NCI-H2227 treated with DMSO at 0.1 percent for 48 hours (cell line): ENCODE data around the gene CCDC91.
"Not testable (repeated sequence)": the region's sequence is repeated elsewhere in the genome, so short reads cannot be mapped to it uniquely, and the experiment has no call there.

Experiments
- DNase-seq: peaks from one replicate; lab custom pipeline; 2025; lab: John Stamatoyannopoulos, UW

CCDC91 gene

DNA sequence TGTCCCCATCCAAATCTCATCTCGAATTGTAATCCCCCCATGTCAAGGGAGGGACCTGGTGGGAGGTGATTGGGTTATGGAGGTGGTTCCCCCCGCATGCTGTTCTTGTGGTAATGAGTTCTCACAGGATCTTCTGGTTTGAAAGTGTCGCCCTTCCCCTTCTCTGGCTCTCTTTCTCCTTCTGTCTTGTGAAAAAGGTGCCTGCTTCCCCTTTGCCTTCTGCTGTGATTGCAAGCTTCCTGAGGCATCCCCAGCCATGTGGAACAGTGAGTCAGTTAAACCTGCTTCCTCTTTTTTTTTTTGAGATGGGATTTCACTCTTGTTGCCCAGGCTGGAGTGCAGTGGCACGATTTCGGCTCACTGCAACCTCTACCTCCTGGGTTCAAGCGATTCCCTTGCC is 104.0 kb downstream of the CCDC91 start:
- DNase-seq: no peak

DNA sequence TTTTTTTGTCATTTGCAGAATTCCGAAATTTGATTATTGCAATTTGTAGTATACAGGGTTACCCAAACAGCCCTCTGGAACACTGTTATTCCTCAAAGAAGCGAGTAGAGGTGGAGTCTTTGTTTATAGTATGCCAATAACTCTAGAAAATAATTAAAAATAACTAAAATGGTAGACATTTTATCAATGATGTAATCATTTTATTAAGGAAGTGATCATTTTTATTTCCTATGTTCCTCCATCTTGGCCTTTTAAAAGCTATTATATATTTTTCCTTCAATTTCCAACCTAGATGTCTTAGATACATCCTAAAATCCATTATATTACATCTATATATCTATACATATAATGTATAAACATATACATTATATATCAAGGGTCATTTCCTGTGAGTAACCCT is 106.0 kb downstream of the CCDC91 start:
- DNase-seq: no peak

DNA sequence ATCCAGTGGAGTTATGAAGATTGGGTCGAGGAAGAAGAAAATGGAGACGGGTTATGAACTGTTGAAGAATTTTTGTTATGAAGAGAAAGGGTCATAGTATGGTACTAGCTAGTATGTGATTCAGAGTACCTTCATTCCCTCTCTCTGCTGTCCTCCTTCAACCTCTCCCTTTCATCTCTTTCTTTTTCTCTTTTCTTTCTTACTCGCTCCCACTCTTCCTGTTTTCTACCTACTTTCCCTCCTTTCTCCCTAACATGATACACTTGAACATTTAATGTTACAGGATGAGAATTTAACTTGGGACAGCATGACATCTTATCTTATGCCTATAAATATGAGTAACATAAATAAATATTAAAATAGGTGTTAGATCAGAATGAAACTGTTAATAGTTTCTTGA is 112.9 kb downstream of the CCDC91 start:
- DNase-seq: no peak

DNA sequence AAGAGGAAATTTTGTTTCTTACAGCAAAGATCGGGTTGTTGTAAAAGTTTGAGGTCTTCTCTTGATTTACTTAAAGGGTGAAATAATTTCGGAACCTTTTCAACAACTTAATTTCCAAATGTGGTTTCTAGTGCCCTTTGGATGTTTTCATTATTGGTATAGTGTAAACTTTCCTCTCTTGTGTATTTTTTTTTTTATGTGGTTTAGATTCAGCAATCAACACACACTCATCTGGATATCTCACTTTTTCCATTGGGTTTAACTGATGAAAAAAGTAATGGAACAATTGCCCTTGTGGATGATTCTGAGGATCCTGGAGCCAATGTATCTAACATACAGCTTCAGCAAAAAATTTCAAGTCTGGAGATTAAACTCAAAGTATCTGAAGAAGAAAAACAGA is 116.3 kb downstream of the CCDC91 start:
- no peak for DNase-seq

DNA sequence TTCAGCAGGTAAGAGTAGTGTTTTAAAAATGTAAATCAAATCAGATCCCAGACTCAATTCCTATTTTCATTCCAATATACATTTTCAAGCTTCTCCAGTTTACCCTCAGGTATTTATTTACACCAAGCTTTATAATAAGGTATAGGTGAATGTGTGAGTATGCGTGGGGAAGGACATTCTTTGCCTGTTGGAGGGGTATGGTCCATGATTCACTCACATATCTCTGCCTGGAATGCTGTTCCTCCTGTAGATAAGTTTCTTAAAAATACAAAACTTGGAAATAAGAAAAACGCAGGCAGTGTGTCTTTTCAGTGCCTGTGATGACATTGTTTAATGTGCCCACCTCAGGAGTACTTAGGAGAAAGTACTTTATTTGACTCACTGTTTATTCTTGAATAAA is 118.6 kb downstream of the CCDC91 start:
- DNase-seq: no peak

DNA sequence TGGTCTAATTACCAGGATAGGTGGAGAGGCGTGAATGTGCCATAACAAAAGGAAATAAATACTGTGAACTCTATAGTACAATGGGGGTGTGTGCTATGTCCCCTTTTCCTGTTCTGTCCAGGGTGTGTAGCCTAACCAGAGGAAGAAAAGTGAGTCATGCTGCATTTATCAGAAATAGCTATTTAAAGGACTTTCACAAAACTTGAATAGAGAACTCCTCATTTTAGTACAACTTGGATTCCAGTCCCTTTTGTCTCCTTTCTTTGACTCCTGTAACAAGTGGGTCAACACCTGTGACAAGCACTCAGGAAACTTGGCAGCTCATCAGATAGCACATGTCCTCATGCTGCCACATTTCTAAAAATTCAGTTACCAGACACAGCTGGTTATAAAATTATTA is 123.4 kb downstream of the CCDC91 start:
- no peak for DNase-seq

DNA sequence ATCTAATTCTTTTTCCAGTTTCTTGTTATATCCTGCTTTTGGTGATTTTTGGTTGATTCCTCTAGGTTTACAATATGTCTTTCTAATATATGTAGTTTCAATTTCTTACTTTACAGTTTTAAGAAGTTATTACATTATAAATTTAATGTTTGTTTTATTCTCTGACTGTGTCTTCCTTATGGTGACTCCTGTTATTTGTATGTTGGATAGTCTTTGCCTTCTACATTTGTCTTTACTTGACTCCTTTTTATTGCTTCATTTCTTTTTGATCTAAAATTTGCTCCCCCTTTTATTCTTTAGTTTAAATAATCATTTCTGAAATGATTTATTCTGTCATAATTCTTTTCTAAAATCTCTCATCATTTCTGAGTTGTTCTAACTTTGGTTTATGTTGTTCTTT is 125.8 kb downstream of the CCDC91 start:
- DNase-seq: no peak

DNA sequence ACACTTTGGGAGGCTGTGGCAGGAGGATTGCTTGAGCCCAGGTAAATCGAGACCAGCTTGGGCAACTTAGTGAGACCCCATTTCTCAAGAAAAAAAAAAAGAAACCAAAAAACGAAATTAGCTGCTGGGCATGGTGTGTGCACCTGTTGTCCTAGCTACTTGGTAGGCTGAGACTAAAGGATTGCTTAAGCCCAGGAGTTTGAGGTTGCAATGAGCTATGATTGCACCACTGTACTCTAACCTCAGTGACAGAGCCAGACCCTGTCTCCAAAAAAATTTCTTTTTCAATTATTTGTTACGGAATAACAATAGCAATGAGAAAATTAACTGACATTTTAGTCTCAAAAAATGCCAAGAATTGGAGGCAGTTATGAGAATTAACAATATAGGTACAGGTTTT is 128.0 kb downstream of the CCDC91 start:
- DNase-seq: no peak

DNA sequence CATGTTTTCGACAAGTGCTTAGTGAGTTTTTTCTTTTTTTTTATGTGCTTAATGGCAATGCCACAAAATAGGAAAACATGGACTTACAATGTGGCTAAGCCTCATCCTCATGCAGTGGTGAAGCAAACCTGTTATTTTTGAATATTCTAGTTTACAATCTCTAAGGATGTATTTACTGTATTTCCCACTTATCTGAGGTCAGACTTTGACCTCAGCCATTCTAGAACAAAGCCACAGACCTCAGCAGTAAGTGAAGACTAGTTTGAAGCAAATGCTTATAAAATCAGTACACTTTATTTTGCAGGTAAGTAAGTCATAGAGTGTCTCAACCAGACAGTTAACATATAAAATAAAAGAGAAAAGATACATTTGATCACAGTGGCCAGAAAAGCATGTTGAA is 130.1 kb downstream of the CCDC91 start:
- no peak for DNase-seq

DNA sequence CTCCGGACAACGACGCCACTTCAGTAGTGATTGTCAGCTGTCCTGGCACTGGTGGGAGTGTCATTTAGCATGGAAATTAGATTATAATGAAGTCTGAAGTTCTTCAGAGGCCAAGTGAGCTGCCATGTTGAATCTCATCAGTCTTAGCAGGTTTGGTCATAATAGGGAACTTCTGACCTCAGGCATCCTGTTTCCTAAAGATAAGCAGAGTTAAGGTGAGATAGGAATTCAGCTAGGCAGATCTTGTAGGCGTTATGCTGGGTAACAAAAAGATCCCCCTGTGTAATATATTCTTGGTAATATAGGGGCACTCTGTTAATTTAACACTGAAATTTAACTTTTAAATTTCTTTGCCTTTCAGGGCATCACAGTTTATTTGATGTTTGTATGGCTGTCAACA is 137.5 kb downstream of the CCDC91 start:
- no peak for DNase-seq

DNA sequence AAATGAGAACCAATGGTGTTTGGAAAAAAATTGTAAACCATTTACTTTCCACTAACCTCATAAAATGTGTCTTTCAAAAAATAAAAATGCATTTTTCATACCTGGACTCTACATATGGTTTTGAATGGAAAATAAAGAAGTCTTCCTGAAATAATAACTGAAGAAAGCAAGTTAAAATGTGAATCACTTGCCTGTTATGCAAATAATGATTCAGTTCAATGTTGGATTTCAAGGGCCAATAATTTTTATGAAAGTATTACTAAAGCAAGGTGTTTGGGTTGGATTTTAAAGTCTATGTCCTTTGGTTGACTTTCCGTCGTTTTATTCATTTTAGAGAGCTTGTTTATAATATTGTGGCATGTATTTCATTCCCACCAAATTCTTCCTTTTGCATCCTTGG is 138.7 kb downstream of the CCDC91 start:
- DNase-seq: no peak

DNA sequence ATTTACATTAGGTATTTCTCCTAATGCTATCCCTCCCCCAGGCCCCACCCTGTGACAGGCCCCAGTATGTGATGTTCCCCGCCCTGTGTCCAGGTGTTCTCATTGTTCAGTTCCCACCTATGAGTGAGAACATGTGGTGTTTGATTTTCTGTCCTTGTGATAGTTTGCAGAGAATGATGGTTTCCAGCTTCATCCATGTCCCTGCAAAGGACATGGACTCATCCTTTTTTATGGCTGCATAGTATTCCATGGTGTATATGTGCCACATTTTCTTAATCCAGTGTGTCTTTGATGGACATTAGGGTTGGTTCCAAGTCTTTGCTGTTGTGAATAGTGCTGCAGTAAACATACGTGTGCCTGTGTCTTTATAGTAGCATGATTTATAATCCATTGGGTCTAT is 139.5 kb downstream of the CCDC91 start:
- not testable (repeated sequence) for DNase-seq

DNA sequence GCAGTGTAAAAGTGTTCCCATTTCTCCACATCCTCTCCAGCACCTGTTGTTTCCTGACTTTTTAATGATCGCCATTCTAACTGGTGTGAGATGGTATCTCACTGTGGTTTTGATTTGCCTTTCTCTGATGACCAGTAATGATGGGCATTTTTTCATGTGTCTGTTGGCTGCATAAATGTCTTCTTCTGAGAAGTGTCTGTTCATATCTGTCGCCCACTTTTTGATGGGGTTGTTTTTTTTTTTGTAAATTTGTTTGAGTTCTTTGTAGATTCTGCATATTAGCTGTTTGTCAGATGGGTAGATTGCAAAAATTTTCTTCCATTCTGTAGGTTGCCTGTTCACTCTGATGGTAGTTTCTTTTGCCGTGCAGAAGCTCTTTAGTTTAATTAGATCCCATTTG is 140.0 kb downstream of the CCDC91 start:
- DNase-seq: not testable (repeated sequence)

DNA sequence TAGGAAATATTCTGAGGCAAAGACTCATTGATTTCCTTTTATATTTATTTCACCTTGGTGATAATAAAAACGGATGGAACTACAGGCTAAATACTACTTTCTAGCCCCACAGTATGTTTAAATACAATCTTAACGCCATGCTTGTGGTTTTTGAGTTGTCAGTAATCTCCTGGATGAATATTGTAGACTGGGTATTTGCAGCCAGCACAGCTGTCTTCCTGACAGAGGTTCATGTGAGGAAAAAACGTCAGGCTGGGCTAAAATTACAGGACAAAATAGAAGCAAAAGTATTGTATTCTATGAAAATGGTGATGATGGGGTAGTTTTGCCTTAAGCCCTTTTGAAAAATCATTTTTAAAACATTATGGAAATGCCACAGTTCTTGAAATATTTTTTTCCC is 140.9 kb downstream of the CCDC91 start:
- no peak for DNase-seq

DNA sequence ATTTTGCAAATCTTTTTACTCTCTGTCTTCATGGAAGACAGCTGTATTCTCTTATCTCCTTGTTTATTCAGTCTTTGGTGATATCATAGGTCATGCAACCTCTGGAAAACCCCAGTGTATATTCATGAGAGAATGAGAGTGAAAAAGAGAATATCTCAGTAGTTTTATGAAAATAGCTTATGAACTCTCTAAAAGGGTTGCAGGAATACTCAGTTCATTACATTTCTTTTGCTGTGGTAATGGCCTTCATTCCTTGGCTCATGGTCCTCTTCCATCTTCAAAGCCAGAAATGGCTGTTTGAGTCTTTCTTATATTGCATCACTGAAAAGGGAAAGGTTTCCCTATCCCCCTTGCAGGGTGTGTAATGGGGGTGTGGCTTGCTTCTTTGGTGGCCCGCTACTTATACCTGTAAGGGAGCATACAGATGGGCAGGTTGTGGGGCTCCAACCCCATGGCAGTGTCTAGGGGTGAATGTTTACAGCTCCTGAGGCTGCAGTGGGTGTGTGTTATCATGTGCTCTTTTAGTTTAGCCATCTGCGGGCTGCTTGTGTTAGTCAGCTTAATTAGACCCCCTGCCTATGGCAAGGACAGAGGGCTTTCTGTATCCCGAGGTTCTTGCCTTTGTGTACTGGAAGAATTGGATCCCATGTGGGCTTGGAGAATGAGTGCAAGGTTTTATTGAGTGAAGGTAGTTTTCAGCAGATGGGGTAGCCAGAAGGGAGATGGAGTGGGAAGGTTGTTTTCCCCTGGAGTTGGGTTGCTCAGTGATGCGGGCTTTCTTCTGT is 150.2 kb downstream of the CCDC91 start:
- DNase-seq: no peak

DNA sequence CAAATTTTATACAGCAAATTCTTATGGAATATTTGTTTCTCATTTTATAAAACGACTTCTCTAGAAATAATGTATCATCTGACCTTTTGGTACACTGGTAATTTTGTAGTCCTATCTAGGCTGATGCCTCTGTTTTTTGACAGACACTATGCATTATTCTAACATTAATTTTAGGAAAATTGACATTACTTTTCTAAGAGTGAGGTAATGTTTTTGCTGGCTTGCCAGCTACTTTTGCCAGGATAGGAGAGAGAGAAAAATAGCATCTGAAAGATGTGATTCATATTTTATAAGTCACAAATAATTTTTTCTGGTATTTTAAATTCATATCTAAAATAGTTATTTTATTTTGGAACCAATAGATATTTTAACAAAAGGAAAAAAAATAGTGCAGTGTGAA is 153.5 kb downstream of the CCDC91 start:
- no peak for DNase-seq

DNA sequence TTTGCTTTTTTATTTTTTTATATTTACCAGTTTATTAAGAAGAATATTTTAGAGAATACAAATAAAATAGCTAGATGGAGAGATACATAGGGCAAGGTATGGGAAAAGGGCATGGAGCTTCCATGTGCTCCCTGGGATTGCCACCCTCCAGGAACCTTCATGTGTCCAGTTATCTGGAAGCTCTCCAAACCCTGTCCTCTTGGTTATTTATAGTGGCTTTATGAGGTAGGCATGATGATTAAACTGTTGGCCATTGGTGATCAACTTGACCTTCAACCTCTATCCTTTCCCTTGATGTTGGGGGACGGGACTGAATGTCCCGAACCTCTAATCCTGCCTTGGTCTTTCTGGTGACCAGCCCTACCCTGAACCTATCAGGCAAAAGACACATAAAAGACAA is 156.3 kb downstream of the CCDC91 start:
- DNase-seq: no peak

DNA sequence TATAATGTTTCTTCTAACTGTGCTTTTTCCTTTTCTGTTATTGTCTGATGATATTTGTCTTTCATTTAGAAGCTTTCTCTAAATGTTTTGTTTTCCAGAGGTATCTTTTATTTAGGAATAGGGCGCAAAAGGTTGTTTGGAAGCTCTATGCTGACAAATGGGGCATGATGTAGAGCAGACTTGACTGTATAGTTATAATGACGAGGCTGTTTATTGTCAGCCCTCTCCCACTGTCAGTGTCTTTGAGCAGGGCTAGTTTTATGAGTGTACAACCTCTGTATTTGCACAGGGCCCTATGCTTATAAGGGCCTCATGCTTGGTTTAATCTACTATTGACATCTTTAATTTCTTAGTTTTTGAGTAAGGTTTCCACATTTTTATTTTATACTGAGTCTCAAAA is 158.9 kb downstream of the CCDC91 start:
- no peak for DNase-seq

DNA sequence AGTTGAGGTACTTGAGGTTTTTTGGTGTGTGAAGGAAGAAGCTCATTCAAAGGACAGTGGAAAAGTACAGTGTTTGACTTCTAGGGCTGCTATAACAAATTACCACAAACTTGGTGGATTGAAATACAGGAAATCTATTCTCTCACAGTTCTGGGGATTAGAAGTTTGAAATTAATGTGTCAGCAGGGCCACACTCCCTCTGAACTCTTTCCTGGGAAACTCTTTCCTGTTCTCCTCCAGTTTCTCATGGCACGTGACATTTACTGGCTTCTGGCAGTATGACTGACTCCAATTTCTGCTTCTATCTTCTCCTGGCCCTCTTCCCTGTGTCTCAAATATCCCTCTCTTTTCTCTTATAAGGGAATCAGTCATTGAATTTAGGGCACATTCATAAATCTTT is 160.2 kb downstream of the CCDC91 start:
- no peak for DNase-seq

DNA sequence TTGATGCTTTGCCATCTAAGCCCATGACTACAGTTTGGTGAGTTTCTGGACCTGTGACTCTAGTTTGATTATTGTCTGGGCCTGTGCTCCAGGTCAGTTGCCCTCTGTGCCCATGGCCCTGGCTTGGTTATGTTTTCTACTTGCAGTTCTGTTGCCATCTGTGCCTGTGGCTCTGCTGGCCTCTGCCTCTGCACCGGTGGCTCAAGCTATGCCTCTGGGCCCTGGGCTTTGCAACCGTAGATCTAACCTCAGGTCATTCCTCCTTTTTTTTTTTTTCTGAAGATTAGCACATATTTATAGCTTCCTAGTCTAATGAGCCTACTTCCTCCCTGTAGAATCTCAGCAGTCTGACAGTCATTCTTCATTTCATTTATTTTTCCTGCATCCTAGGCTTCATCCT is 161.2 kb downstream of the CCDC91 start:
- no peak for DNase-seq

DNA sequence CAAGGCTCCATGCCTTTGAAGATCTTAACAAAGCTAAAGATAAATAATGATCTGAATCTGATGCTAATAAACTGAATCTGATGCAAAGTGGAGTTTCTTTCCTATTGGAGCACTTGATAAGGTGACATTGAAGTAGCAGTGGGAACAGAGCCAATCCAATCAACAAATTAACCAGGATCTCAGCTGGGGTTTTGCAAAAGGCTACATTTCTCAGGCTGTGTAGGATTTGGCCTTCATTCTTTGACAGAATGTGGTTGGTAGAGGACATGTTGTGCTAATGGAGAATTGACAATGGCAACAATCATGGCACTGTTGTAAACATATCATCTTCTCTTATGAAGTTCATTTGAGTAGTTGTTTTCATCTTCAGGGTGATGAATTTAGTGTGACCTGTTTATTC is 164.9 kb downstream of the CCDC91 start:
- no peak for DNase-seq

DNA sequence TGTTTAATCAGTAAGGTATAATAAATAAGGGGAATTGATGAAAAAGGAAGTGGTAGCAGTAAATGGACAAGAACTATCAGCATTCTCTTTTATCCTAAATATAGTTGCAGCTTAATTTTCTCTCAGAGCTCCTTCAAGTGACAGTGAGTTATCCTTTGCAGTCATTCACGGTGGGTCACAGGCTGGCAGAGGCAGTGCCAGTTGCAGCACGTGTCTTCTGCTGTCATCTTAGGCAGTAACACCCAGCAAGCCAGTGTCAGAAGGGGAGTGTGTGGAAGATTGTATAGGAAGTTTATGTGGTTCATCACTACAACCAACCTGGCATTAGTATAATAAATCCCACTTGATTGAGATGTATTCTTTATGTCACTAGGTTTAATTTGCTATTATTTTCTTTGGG is 170.0 kb downstream of the CCDC91 start:
- DNase-seq: peak; percentile 0

DNA sequence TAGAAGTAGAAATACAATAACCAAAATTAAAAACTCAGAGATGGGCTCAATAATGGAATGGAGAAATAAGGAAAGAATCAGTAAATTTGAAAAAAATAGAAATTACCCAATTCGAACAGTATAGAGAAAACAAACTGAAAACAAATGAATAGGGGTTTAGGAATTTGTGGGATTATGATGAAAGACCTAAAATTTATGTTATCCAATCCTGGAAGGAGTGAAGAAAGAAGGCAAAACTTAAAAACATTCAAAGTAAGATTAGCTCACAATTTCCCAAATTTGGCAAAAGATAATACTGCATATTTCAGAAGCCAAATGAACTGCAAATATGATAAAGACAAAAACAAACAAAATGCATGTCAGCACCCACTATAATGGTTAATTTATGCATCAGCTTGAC is 177.1 kb downstream of the CCDC91 start:
- no peak for DNase-seq

DNA sequence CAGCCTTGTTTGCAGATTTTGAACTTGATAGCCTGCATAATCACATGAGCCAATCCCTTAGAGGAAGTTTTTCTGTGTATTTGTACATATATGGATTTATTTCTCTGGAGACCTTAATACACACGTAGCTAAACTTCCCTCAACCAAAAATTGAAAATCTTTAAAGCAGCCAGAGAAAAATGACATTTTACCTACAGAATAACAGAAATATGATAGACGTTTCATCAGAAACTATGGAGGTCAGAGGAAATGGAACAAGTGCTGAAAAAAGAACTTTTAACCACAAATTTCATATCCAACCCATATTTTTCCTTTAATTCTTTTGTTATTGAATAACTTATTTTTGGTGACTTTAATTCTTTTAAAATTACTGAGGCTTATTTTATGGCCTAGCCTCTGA is 177.7 kb downstream of the CCDC91 start:
- DNase-seq: no peak

DNA sequence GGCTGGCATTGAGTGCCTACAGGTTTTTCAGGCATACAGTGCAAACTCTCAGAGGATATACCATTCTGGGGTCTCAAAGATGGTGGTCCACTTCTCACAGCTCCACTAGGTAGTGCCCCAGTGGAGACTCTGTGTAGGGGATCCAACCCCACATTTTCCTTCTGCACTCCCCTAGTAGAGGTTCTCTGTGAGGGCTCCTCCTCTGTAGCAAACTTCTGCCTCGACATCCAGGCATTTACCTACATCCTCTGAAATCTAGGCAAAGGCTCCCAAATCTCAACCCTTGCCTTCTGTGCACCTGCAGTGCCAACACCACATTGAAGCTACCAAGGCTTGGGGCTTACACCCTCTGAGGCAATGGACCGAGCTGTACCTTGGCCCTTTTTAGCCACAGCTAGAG is 179.2 kb downstream of the CCDC91 start:
- no peak for DNase-seq
